Small intestine (tissue), 16 donors: Measurements from ENCODE around the gene CDH5. TPM values are rescaled to one million over a fixed set of nuclear protein-coding genes. Genes with fewer than 3 reads are reported as not detected.

ENCODE experiments used
- DNase-seq, 2 donors: peaks; one replicate each; pipeline versions ENCODE4 v3.0.0 to v3.0.0-alpha.2; 2013
- FAIRE-seq: peaks from 2 replicates; lab custom pipeline; 2012; peaks lifted over from hg19 to GRCh38; lab: Jason Lieb, UNC
- H3K27ac ChIP-seq, 3 donors: one replicate each; pipeline ENCODE4 v1.5.1; 2013; ENCODE audit warnings: low read length in 2 of 3, mild to moderate bottlenecking in 2 of 3, control low read depth in 1 of 3, inconsistent platforms in 1 of 3, low read depth in 1 of 3, moderate library complexity in 1 of 3
- H3K27me3 ChIP-seq, 3 donors: one replicate each; pipeline ENCODE4 v1.6.1; 2013; ENCODE audit warnings: low read length in 3 of 3, inconsistent platforms in 1 of 3; ENCODE audit not compliant: control insufficient read depth in 3 of 3, insufficient read depth in 3 of 3
- H3K36me3 ChIP-seq, 3 donors: one replicate each; pipeline ENCODE4 v1.6.1; 2013; ENCODE audit warnings: low read length in 3 of 3, inconsistent platforms in 1 of 3, low read depth in 1 of 3, mild to moderate bottlenecking in 1 of 3, moderate library complexity in 1 of 3; ENCODE audit not compliant: control insufficient read depth in 3 of 3, insufficient read depth in 2 of 3
- H3K4me1 ChIP-seq, 3 donors: one replicate each; pipeline ENCODE4 v1.6.1; 2013; ENCODE audit warnings: low read length in 2 of 3, inconsistent platforms in 1 of 3, low read depth in 1 of 3, mild to moderate bottlenecking in 1 of 3, moderate library complexity in 1 of 3; ENCODE audit not compliant: control insufficient read depth in 3 of 3, insufficient read depth in 2 of 3
- H3K4me3 ChIP-seq, 3 donors: one replicate each; pipeline ENCODE4 v1.5.1; 2013; ENCODE audit warnings: low read length in 3 of 3, control low read depth in 1 of 3, inconsistent platforms in 1 of 3, low read depth in 1 of 3, mild to moderate bottlenecking in 1 of 3, moderate library complexity in 1 of 3
- H3K9me3 ChIP-seq, 2 donors: one replicate each; pipeline ENCODE4 v1.6.1; 2013; ENCODE audit warnings: low read depth in 1 of 2, low read length in 1 of 2; ENCODE audit not compliant: control insufficient read depth in 2 of 2, insufficient read depth in 1 of 2
- WGBS, 3 donors: extraction: QIAGEN DNeasy Blood & Tissue Kit; methylation state at CpG; one replicate each; pipeline ENCODE4 v1.1.7; 2013; 5-methylcytosine and 5-hydroxymethylcytosine counted together
- long read RNA-seq, 10 donors: transcript quantifications; one replicate each; lab custom pipeline, GENCODE V29; 2026
- polyA plus RNA-seq, 4 donors: library from polyadenylated mRNA; stranded (reverse) in 3 of 4; unstranded in 1 of 4; fragments of 200-250 nt in 3 of 4; fragments of 120-200 nt in 1 of 4; gene quantifications; one replicate each; pipeline versions ENCODE4 v1.2.1 to v1.2.3, GENCODE V29; 2013
- donor health status: healthy with polysubstance abuse.
- donor health status: control.
- donor health status: control.
- donor health status: Bipolar disorder and iron deficiency.
- donor health status: healthy.

The CDH5 gene, protein sequence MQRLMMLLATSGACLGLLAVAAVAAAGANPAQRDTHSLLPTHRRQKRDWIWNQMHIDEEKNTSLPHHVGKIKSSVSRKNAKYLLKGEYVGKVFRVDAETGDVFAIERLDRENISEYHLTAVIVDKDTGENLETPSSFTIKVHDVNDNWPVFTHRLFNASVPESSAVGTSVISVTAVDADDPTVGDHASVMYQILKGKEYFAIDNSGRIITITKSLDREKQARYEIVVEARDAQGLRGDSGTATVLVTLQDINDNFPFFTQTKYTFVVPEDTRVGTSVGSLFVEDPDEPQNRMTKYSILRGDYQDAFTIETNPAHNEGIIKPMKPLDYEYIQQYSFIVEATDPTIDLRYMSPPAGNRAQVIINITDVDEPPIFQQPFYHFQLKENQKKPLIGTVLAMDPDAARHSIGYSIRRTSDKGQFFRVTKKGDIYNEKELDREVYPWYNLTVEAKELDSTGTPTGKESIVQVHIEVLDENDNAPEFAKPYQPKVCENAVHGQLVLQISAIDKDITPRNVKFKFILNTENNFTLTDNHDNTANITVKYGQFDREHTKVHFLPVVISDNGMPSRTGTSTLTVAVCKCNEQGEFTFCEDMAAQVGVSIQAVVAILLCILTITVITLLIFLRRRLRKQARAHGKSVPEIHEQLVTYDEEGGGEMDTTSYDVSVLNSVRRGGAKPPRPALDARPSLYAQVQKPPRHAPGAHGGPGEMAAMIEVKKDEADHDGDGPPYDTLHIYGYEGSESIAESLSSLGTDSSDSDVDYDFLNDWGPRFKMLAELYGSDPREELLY
- 10 to 100 TPM in 2 of 4 donors, under 1 TPM in 2; 0.45 to 28.8 (median 7.6) TPM for polyA plus RNA-seq
- long read RNA-seq, donor 1 = 0 reads
- long read RNA-seq, donor 2 = 0 reads
- long read RNA-seq, donor 3, full-length matches to known transcripts = 1 of 1 reads
- long read RNA-seq, donor 3, partial matches to known transcripts = 0 of 1 reads
- long read RNA-seq, donor 3, other reads (novel, unspliced or antisense) = 0 of 1 reads
- long read RNA-seq, donor 4 = 0 reads
- long read RNA-seq, donor 5 = 0 reads
- long read RNA-seq, donor 6, full-length matches to known transcripts = 2 of 2 reads
- long read RNA-seq, donor 6, partial matches to known transcripts = 0 of 2 reads
- long read RNA-seq, donor 6, other reads (novel, unspliced or antisense) = 0 of 2 reads
- long read RNA-seq, donor 7, full-length matches to known transcripts = 18 of 42 reads
- long read RNA-seq, donor 7, partial matches to known transcripts = 24 of 42 reads
- long read RNA-seq, donor 7, other reads (novel, unspliced or antisense) = 0 of 42 reads
- long read RNA-seq, donor 8 = 0 reads
- long read RNA-seq, donor 9 = 0 reads
- long read RNA-seq, donor 10, full-length matches to known transcripts = 6 of 12 reads
- long read RNA-seq, donor 10, partial matches to known transcripts = 6 of 12 reads
- long read RNA-seq, donor 10, other reads (novel, unspliced or antisense) = 0 of 12 reads

DNA sequence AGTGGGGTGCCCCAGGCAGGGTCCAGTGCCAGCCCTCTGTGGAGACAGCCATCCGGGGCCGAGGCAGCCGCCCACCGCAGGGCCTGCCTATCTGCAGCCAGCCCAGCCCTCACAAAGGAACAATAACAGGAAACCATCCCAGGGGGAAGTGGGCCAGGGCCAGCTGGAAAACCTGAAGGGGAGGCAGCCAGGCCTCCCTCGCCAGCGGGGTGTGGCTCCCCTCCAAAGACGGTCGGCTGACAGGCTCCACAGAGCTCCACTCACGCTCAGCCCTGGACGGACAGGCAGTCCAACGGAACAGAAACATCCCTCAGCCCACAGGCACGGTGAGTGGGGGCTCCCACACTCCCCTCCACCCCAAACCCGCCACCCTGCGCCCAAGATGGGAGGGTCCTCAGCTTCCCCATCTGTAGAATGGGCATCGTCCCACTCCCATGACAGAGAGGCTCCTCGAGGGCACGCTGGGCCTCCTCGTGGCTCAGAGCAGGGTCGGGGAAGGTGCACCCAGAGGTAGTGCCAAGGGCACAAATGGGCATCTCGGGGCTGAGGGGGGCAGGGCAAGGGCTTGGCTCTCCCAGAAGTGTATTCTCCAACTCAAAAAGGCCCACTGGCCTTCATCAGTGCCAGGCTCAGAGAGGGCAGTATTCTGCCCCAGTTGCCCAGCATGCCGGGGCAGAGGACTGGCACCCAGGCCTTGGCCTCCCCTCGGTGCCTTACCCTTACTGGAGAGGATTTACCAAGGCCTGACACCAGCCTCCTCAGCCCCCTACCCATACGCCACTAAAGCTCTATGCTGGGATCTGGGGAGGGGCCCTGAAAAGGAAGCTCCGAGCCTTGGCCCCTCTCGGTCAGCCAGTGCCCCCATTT, at the start of gene CDH5:
Gene CDH5, plus strand, starts transcription at position 259 of the 867 bp plus-strand sequence. CDS start 12,647 bp downstream, outside the sequence.
- Histone ChIP-seq H3K9me3 (no peaks in the 10 kb centered on the region), H3K4me3 (peak within 1 kb of the TSS in 1 of 3 donors; percentile 30), H3K4me1 (no peaks in the 10 kb centered on the region), H3K27me3 (peaks cover 0 to 11% (median 0%) of the 10 kb centered on the region in 3 donors), H3K36me3 (no peaks in the 10 kb centered on the region), H3K27ac (peak within 1 kb of the TSS in 2 of 3 donors; percentile 48 to 84)
- DNase-seq (no peak), FAIRE-seq (no peak)
- WGBS, 3 donors = 61 to 68% (median 62%) methylated on average over 23 to 25 of the region's 25 CpGs

GRCh38 chr16:66318505-66318904, 48.0 kb upstream of the CDH5 start:
- H3K27ac ChIP-seq = no peak overlapping the region
- DNase-seq = no peak
- no peak overlapping the region for H3K4me3 ChIP-seq
- FAIRE-seq = no peak
- no peaks in the 10 kb centered on the region for H3K9me3 ChIP-seq
- H3K4me1 ChIP-seq = no peaks in the 10 kb centered on the region
- WGBS, 3 donors = 73 to 88% (median 81%) methylated on average over 1 of the region's 1 CpG
- no peaks in the 10 kb centered on the region for H3K36me3 ChIP-seq
- H3K27me3 ChIP-seq = peaks cover 0 to 2% (median 0%) of the 10 kb centered on the region in 3 donors

DNA sequence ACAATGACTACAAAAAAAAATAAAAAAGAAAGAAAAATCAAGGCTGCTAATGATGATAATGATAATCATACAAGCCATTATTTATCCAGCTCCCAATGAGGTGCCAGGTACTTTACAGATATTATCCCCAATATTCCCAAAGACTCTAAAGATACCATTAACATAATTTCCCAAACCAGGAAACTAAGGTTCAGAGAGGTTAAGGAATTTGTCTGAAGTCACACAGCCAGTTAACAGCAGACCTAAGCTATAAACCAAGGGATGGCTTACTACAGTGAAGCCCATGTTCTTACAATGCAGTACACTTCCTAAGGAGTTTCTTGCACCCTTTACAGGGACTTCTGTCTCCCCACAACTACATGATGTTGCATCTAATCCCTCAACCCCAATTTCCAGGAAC, 45.7 kb upstream of the CDH5 start:
- peaks cover 0 to 2% (median 0%) of the 10 kb centered on the region in 3 donors for H3K27me3 ChIP-seq
- FAIRE-seq = no peak

GRCh38 chr16:66322174-66322573, 44.3 kb upstream of the CDH5 start:
- FAIRE-seq = no peak
- Histone ChIP-seq H3K27ac (no peak overlapping the region), H3K4me1 (peaks cover 0 to 8% (median 0%) of the 10 kb centered on the region in 3 donors), H3K4me3 (no peak overlapping the region), H3K36me3 (no peaks in the 10 kb centered on the region), H3K27me3 (no peaks in the 10 kb centered on the region), H3K9me3 (no peaks in the 10 kb centered on the region)
- DNase-seq = no peak
- WGBS, 3 donors = 34 to 60% (median 50%) methylated on average over 4 of the region's 4 CpGs

More for the DNA sequence above, 45.7 kb upstream of the CDH5 start:
- Histone ChIP-seq H3K4me3 (no peak overlapping the region), H3K27ac (no peak overlapping the region), H3K36me3 (no peaks in the 10 kb centered on the region), H3K9me3 (no peaks in the 10 kb centered on the region), H3K4me1 (no peaks in the 10 kb centered on the region)
- no peak for DNase-seq

GRCh38 chr16:66324815-66325515, 41.5 kb upstream of the CDH5 start:
- DNase-seq = no peak
- Histone ChIP-seq H3K36me3 (no peaks in the 10 kb centered on the region), H3K9me3 (no peaks in the 10 kb centered on the region), H3K27ac (no peak overlapping the region), H3K27me3 (no peaks in the 10 kb centered on the region), H3K4me3 (no peak overlapping the region), H3K4me1 (peaks cover 0 to 14% (median 0%) of the 10 kb centered on the region in 3 donors)
- WGBS, 3 donors = 43 to 59% (median 51%) methylated on average over 11 of the region's 11 CpGs
- FAIRE-seq = no peak

- Histone ChIP-seq H3K4me3 (no peak overlapping the region), H3K9me3 (no peaks in the 10 kb centered on the region), H3K27ac (no peak overlapping the region), H3K27me3 (no peaks in the 10 kb centered on the region), H3K36me3 (no peaks in the 10 kb centered on the region), H3K4me1 (peaks cover 0 to 14% (median 0%) of the 10 kb centered on the region in 3 donors)
- FAIRE-seq = no peak
- WGBS, 3 donors = 66 to 74% (median 71%) methylated on average over 8 of the region's 8 CpGs
- no peak for DNase-seq
These were observed 40.6 kb upstream of the CDH5 start for GRCh38 chr16:66325717-66326376.
